H1 (cell line): Measurements from ENCODE around the gene TMEM196. TPM values are rescaled to one million over a fixed set of nuclear protein-coding genes. Genes with fewer than 3 reads are reported as not detected.

Experiments used
- CTCF ChIA-PET: fragments of 300-600 bp; sonication (Branson Sonifier 250); formaldehyde crosslinking; loops from one replicate; lab custom pipeline; 2021; ENCODE audit not compliant: partially characterized antibody; lab: Charles Lee
- POLR2A ChIA-PET: fragments of 300-600 bp; sonication (Branson Sonifier 250); formaldehyde crosslinking; loops from one replicate; lab custom pipeline; 2021; ENCODE audit warnings: inconsistent platforms; ENCODE audit not compliant: partially characterized antibody; lab: Charles Lee
- DNase-seq, 2 experiments: peaks; one replicate each; pipeline versions ENCODE4 v3.0.0 to v3.0.0-alpha.2; 2010 to 2022; ENCODE audit warnings: low spot score in 2 of 2, low read depth in 1 of 2, mixed read lengths in 1 of 2
- FAIRE-seq: peaks from 2 replicates; lab custom pipeline; 2011; peaks lifted over from hg19 to GRCh38; lab: Jason Lieb, UNC
- H2AFZ ChIP-seq: 2 replicates; pipeline ENCODE4 v1.8.1; 2012; ENCODE audit warnings: low read length, inconsistent platforms
- H2AK5ac ChIP-seq: 2 replicates; pipeline ENCODE4 v1.6.1; 2013; ENCODE audit warnings: low read depth, low read length
- H2BK120ac ChIP-seq: replicated peaks from 2 replicates; pipeline ENCODE3; 2013; ENCODE audit warnings: low read depth, low read length, inconsistent platforms
- H2BK12ac ChIP-seq: 2 replicates; pipeline ENCODE4 v1.6.1; 2013; ENCODE audit warnings: low read depth, low read length
- H2BK15ac ChIP-seq: 2 replicates; pipeline ENCODE4 v1.6.1; 2013; ENCODE audit warnings: low read length
- H2BK20ac ChIP-seq: 2 replicates; pipeline ENCODE4 v1.6.1; 2013; ENCODE audit warnings: low read length
- H2BK5ac ChIP-seq: 2 replicates; pipeline ENCODE4 v1.6.1; 2013; ENCODE audit warnings: low read depth, low read length
- H3K14ac ChIP-seq: 2 replicates; pipeline ENCODE4 v1.6.1; 2013; ENCODE audit warnings: inconsistent platforms; ENCODE audit not compliant: insufficient read length
- H3K18ac ChIP-seq: 2 replicates; pipeline ENCODE4 v1.6.1; 2013; ENCODE audit warnings: low read length; ENCODE audit errors: extremely low read depth
- H3K23ac ChIP-seq: 2 replicates; pipeline ENCODE4 v1.6.1; 2013; ENCODE audit warnings: inconsistent platforms; ENCODE audit not compliant: insufficient read length
- H3K23me2 ChIP-seq: 2 replicates; pipeline ENCODE4 v1.6.1; 2013; ENCODE audit warnings: low read depth, low read length
- H3K27ac ChIP-seq: 2 replicates; pipeline ENCODE4 v1.6.1; 2011; ENCODE audit warnings: low read depth, low read length, inconsistent platforms
- H3K27me3 ChIP-seq, 4 experiments: replicated peaks in 1 of 4; 1 replicate in 1 of 4; 2 replicates in 3 of 4; pipeline versions ENCODE4 v1.6.1 to v1.8.1; 2011 to 2013; ENCODE audit warnings: low read length in 3 of 4, mild to moderate bottlenecking in 3 of 4, inconsistent platforms in 2 of 4, mixed read lengths in 2 of 4, moderate library complexity in 1 of 4; ENCODE audit not compliant: control insufficient read depth in 3 of 4, insufficient read depth in 3 of 4; ENCODE audit errors: extremely low read depth in 1 of 4
- H3K36me3 ChIP-seq, 4 experiments: 2 replicates each; pipeline versions ENCODE4 v1.6.1 to v1.8.1; 2011 to 2013; ENCODE audit warnings: mild to moderate bottlenecking in 4 of 4, low read length in 3 of 4, moderate library complexity in 2 of 4, control low read depth in 1 of 4, inconsistent platforms in 1 of 4; ENCODE audit not compliant: insufficient read depth in 4 of 4, control insufficient read depth in 2 of 4
- H3K4ac ChIP-seq: replicated peaks from 2 replicates; pipeline ENCODE3; 2013; ENCODE audit warnings: low read length, low read depth, mixed read lengths, inconsistent platforms; ENCODE audit not compliant: insufficient read length
- H3K4me1 ChIP-seq, 4 experiments: replicated peaks in 1 of 4; 1 replicate in 1 of 4; 2 replicates in 3 of 4; pipeline versions ENCODE4 v1.6.1 to v1.8.1; 2011 to 2013; ENCODE audit warnings: low read length in 3 of 4, inconsistent platforms in 2 of 4, mixed read lengths in 1 of 4; ENCODE audit not compliant: insufficient read depth in 4 of 4, control insufficient read depth in 3 of 4
- H3K4me2 ChIP-seq, 2 experiments: 2 replicates each; pipeline versions ENCODE4 v1.6.1 to v1.8.1; 2011 to 2013; ENCODE audit warnings: low read depth in 2 of 2, low read length in 2 of 2, control low read depth in 1 of 2, inconsistent platforms in 1 of 2, mild to moderate bottlenecking in 1 of 2; ENCODE audit not compliant: insufficient read depth in 1 of 2
- H3K4me3 ChIP-seq, 4 experiments: fragments of 200-600, 300-600 bp in 1 of 4; sonication (generic), shearing (Covaris generic), sonication (Bioruptor Twin) in 1 of 4; 2 replicates each; pipeline versions ENCODE4 v1.5.1 to v1.8.1; 2011 to 2016; ENCODE audit warnings: low read length in 4 of 4, low read depth in 3 of 4, control low read depth in 2 of 4, inconsistent platforms in 2 of 4, mild to moderate bottlenecking in 2 of 4, mixed read lengths in 1 of 4, moderate library complexity in 1 of 4; ENCODE audit not compliant: insufficient read depth in 2 of 4; ENCODE audit errors: extremely low read depth in 1 of 4
- H3K56ac ChIP-seq: replicated peaks from 2 replicates; pipeline ENCODE3; 2013; ENCODE audit warnings: low read depth, mild to moderate bottlenecking, mixed read lengths, low read length, inconsistent platforms; ENCODE audit not compliant: insufficient read length
- H3K79me1 ChIP-seq: 2 replicates; pipeline ENCODE4 v1.6.1; 2013; ENCODE audit warnings: low read depth, low read length, control low read depth
- H3K79me2 ChIP-seq, 2 experiments: 2 replicates each; pipeline versions ENCODE4 v1.6.1 to v1.8.1; 2012 to 2013; ENCODE audit warnings: low read length in 2 of 2, mild to moderate bottlenecking in 2 of 2, inconsistent platforms in 1 of 2; ENCODE audit not compliant: insufficient read depth in 2 of 2, control insufficient read depth in 1 of 2
- H3K9ac ChIP-seq, 4 experiments: replicated peaks in 1 of 4; 1 replicate in 1 of 4; 2 replicates in 3 of 4; pipeline versions ENCODE4 v1.6.1 to v1.8.1; 2011 to 2013; ENCODE audit warnings: low read depth in 3 of 4, low read length in 3 of 4, control low read depth in 2 of 4, mild to moderate bottlenecking in 2 of 4, moderate library complexity in 2 of 4, inconsistent platforms in 1 of 4; ENCODE audit errors: extremely low read depth in 1 of 4
- H3K9me3 ChIP-seq, 2 experiments: 2 replicates each; pipeline versions ENCODE4 v1.6.1 to v1.8.1; 2012 to 2013; ENCODE audit warnings: mild to moderate bottlenecking in 2 of 2, moderate library complexity in 2 of 2, control low read depth in 1 of 2, inconsistent platforms in 1 of 2, low read depth in 1 of 2, low read length in 1 of 2, mixed read lengths in 1 of 2; ENCODE audit not compliant: insufficient read depth in 2 of 2
- H4K20me1 ChIP-seq, 2 experiments: replicated peaks in 1 of 2; 2 replicates each; pipeline versions ENCODE3 to v1.8.1; 2011 to 2013; ENCODE audit warnings: inconsistent platforms in 2 of 2, low read length in 2 of 2, mild to moderate bottlenecking in 1 of 2; ENCODE audit not compliant: insufficient read depth in 2 of 2, control insufficient read depth in 1 of 2
- H4K5ac ChIP-seq: 2 replicates; pipeline ENCODE4 v1.6.1; 2013; ENCODE audit warnings: low read length, low read depth, mixed read lengths, inconsistent platforms; ENCODE audit not compliant: insufficient read length
- H4K8ac ChIP-seq: 2 replicates; pipeline ENCODE4 v1.8.0; 2013; ENCODE audit warnings: mild to moderate bottlenecking, moderate library complexity, low read length, inconsistent platforms; ENCODE audit not compliant: insufficient read depth; ENCODE audit errors: extremely low read depth
- H4K91ac ChIP-seq: replicated peaks from 2 replicates; pipeline ENCODE3; 2013; ENCODE audit warnings: low read length, mixed read lengths, inconsistent platforms; ENCODE audit not compliant: insufficient read length
- SUZ12 ChIP-seq: fragments of 200-600 bp; sonication (generic); IDR thresholded peaks from 2 replicates; pipeline ENCODE4 v1.6.1; 2012; ENCODE audit warnings: mild to moderate bottlenecking, inconsistent platforms, low read length, moderate library complexity, mixed read lengths
- polyA plus RNA-seq, 7 experiments: library from polyadenylated mRNA; depleted of rRNA in 3 of 7; stranded (reverse) in 5 of 7; unstranded in 2 of 7; fragments of >200 nt in 5 of 7; fragments of 200-250 nt in 2 of 7; gene quantifications; 1 replicate in 5 of 7; 2 replicates in 1 of 7; 4 replicates in 1 of 7; pipeline versions ENCODE4 v1.2.1 to v1.2.3, GENCODE V29; 2011 to 2013; ENCODE audit warnings: missing spikeins in 2 of 7, mixed read lengths in 2 of 7
- total RNA-seq: library from RNA; stranded (reverse); fragmentation: NEBNext Ultra II Directional; extraction: Animal tissue kit (Norgen Biotek cat#: 25700); gene quantifications from 2 replicates; pipeline ENCODE4 v1.2.1, GENCODE V29; 2021

The TMEM196 gene
- total and polyA plus RNA-seq, 2 of the 8 experiments (the other 6 are each of a cell fraction or from before 2014, with no cell fraction given) = 0.06 to 0.07 TPM

DNA sequence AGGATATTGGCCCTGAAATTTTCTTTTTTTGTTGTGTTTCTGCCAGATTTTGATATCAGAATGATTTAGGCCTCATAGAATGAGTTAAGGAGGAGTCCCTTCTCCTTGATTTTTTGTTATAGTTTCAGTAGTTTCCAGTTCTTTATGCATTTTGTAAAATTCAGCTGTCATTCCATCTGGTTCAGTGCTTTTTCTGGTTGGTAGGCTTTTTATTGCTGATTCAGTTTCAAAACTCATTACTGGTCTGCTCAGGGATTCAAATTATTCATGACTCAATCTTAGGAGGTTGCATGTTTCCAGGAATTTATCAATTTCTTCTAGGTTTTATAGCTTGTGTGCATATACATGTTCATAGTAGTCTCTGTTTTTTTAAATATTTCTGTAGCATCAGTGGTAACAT, 10.1 kb upstream of the TMEM196 start:
- H2AFZ ChIP-seq = no peak overlapping the region
- CTCF ChIA-PET = no interaction called here
- H2AK5ac ChIP-seq = no peak overlapping the region
- H3K27me3 ChIP-seq = no peaks in the 10 kb centered on the region
- H3K9ac ChIP-seq = no peak overlapping the region
- no peaks in the 10 kb centered on the region for H3K4me1 ChIP-seq
- H3K79me2 ChIP-seq = no peaks in the 10 kb centered on the region
- no peak overlapping the region for H4K91ac ChIP-seq
- H4K20me1 ChIP-seq = no peaks in the 10 kb centered on the region
- H3K79me1 ChIP-seq = no peaks in the 10 kb centered on the region
- no peaks in the 10 kb centered on the region for H3K36me3 ChIP-seq
- H4K8ac ChIP-seq = no peak overlapping the region
- H3K18ac ChIP-seq = no peak overlapping the region
- no peak overlapping the region for H3K4me2 ChIP-seq
- H3K23ac ChIP-seq = no peak overlapping the region
- H2BK15ac ChIP-seq = no peak overlapping the region
- H3K23me2 ChIP-seq = no peaks in the 10 kb centered on the region
- no peak for DNase-seq
- no peak overlapping the region for H2BK120ac ChIP-seq
- no peak overlapping the region for H2BK5ac ChIP-seq
- TF ChIP-seq SUZ12 = no peak
- no peak overlapping the region for H2BK20ac ChIP-seq
- no peak for FAIRE-seq
- H2BK12ac ChIP-seq = no peak overlapping the region
- H4K5ac ChIP-seq = no peak overlapping the region
- no peak overlapping the region for H3K14ac ChIP-seq
- no peaks in the 10 kb centered on the region for H3K9me3 ChIP-seq
- POLR2A ChIA-PET = no interaction called here
- H3K56ac ChIP-seq = no peak overlapping the region
- no peak overlapping the region for H3K4me3 ChIP-seq
- H3K4ac ChIP-seq = no peak overlapping the region
- H3K27ac ChIP-seq = no peak overlapping the region
